GM23338 (cell line): ENCODE results near the gene NPPA.

Source experiments
- CREB1 ChIP-seq: fragments of 250-450 bp; sonication (Bioruptor Pico); IDR thresholded peaks from 2 replicates; pipeline ENCODE4 v1.5.0; 2020; ENCODE audit warnings: low read depth, mild to moderate bottlenecking, moderate library complexity
- EZH2 ChIP-seq: fragments of 200-600 bp; sonication (generic); IDR thresholded peaks from one replicate; pipeline ENCODE4 v1.8.0; 2017; ENCODE audit warnings: antibody characterized with exemption, mild to moderate bottlenecking, low read depth; ENCODE audit not compliant: unreplicated experiment
- EZH2phosphoT487 ChIP-seq: fragments of 200-600 bp; sonication (generic); IDR thresholded peaks from one replicate; pipeline ENCODE4 v1.8.1; 2018; ENCODE audit warnings: antibody characterized with exemption; ENCODE audit not compliant: unreplicated experiment
- JUNB ChIP-seq: IDR thresholded peaks from one replicate; pipeline ENCODE4 v1.6.1; 2016; ENCODE audit warnings: antibody characterized with exemption; ENCODE audit not compliant: unreplicated experiment
- POLR2AphosphoS5 ChIP-seq: IDR thresholded peaks from 2 replicates; pipeline ENCODE4 v1.6.1; 2016; ENCODE audit warnings: antibody characterized with exemption, low read depth
- ZNF114 ChIP-seq: fragments of 250-450 bp; sonication (Bioruptor Pico); IDR thresholded peaks from 2 replicates; pipeline ENCODE4 v1.5.0; 2020; ENCODE audit warnings: mild to moderate bottlenecking, moderate library complexity
- ZNF331 ChIP-seq: fragments of 250-450 bp; sonication (Bioruptor Pico); IDR thresholded peaks from 2 replicates; pipeline ENCODE4 v1.5.0; 2020; ENCODE audit warnings: low read depth, mild to moderate bottlenecking, moderate library complexity
- TF ChIP-seq, protein P1 (sequence below), 2 experiments: fragments of 200-600 bp in 1 of 2; sonication (generic) in 1 of 2; conservative IDR thresholded peaks; 2 replicates each; pipeline versions ENCODE4 v1.5.1 to v1.6.1; 2016 to 2017; ENCODE audit warnings: antibody characterized with exemption in 2 of 2, low read depth in 2 of 2, mild to moderate bottlenecking in 2 of 2, moderate library complexity in 1 of 2
- TF ChIP-seq, protein P2 (sequence below): IDR thresholded peaks from 2 replicates; pipeline ENCODE4 v1.6.1; 2016; ENCODE audit warnings: antibody characterized with exemption

DNA sequence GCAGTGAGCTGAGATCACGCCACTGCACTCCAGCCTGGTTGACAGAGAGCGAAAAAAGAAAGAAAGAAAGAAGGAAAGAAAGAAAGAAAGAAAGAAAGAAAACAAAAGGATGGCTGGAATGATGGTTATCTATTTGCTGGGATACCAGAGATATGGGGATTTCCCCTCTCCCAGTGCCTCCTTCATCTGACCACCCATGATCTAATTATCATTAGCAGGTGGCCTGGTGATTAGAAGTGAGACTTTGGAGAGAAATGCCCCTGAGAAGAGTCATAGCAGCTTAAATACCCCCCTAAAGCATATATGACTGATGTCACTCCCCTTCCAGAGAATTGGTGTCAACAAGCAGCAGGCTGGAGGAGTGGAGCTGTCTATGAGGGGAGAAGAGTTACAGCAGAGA is 12.5 kb upstream of the NPPA start:
- TF ChIP-seq, protein P1, sequence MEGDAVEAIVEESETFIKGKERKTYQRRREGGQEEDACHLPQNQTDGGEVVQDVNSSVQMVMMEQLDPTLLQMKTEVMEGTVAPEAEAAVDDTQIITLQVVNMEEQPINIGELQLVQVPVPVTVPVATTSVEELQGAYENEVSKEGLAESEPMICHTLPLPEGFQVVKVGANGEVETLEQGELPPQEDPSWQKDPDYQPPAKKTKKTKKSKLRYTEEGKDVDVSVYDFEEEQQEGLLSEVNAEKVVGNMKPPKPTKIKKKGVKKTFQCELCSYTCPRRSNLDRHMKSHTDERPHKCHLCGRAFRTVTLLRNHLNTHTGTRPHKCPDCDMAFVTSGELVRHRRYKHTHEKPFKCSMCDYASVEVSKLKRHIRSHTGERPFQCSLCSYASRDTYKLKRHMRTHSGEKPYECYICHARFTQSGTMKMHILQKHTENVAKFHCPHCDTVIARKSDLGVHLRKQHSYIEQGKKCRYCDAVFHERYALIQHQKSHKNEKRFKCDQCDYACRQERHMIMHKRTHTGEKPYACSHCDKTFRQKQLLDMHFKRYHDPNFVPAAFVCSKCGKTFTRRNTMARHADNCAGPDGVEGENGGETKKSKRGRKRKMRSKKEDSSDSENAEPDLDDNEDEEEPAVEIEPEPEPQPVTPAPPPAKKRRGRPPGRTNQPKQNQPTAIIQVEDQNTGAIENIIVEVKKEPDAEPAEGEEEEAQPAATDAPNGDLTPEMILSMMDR (conservative IDR thresholded peaks at IDR 0.05; ENCODE audit: low read depth in 2 of 2): no peak
- TF ChIP-seq POLR2AphosphoS5 (no peak), EZH2 (no peak), CREB1 (no peak), JUNB (no peak), ZNF331 (no peak), ZNF114 (CRISPR knock-in tag) (no peak), EZH2phosphoT487 (no peak)
- TF ChIP-seq, protein P2, sequence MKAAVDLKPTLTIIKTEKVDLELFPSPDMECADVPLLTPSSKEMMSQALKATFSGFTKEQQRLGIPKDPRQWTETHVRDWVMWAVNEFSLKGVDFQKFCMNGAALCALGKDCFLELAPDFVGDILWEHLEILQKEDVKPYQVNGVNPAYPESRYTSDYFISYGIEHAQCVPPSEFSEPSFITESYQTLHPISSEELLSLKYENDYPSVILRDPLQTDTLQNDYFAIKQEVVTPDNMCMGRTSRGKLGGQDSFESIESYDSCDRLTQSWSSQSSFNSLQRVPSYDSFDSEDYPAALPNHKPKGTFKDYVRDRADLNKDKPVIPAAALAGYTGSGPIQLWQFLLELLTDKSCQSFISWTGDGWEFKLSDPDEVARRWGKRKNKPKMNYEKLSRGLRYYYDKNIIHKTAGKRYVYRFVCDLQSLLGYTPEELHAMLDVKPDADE: no peak
